ENCODE results near the gene LIMS2. TPM values are rescaled to one million over a fixed set of nuclear protein-coding genes. Genes with fewer than 3 reads are reported as not detected.

Gene LIMS2
- total RNA-seq, 1 experiment from 2014 or later = 8.9 TPM

DNA sequence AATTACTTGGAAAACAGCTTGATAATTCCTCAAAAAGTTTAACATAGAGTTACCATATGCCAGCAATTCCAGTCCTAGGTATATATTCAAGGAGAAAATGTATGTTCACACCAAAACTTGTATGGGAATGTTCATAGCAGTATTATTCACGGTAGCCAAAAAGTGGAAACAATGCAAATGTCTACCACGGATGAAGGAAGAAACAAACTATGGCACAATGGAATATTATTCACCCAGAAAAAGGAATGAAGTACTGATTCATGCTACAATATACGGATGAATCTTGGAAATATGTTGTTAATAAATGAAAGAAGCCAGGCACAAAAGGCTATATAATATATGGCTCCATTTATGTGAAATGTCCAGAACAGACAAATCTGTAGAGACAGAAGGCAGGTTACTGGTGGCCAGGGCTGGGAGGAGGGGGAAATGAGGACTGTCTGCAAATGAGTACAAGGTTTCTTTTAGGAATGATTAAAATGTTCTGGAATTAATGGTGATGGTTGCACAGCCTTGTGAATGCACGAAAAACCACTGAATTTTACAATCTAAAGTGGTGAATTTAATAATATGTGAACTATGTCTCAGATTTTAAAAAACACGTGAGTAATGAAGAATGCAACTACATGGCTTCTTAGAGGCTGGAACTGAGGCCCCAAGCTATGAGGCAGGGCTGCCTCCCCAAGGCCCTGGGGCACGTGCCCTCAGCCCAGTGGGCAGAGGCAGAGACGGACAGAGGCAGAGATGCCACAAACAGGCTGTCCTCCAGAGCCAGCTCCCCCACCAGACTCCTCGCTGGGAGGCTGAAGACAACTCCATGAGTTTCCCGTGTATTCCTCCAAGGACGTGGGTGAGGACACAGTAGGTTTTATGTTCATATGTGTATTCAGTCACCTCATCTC, 5.0 kb downstream of the LIMS2 start:
- Histone ChIP-seq H3K27ac (ENCODE audit: low read length) (no peak overlapping the region), H3K9me3 (ENCODE audit: control insufficient read depth, insufficient read depth, low read depth, low read length) (no peaks in the 10 kb centered on the region), H3K4me1 (ENCODE audit: control insufficient read depth, insufficient read depth, low read length) (peaks cover 7% of the 10 kb centered on the region), H3K4me3 (ENCODE audit: low read depth in 2 of 2, low read length in 2 of 2) (no peak overlapping the region), H3K27me3 (ENCODE audit: control insufficient read depth, insufficient read depth, low read length) (0 out of 2 replicates have a peak, but pooled peaks cover 2% of the 10 kb centered on the region), H3K36me3 (ENCODE audit: control insufficient read depth, insufficient read depth, low read length) (no peaks in the 10 kb centered on the region)
- intact Hi-C loops (cut with micrococcal nuclease; ENCODE audit: unreplicated experiment) (no loop called here), in situ Hi-C loops (cut with HindIII; ENCODE audit: low pct_unique_long_range_greater_than_20kb, low sequenced_read_pairs) (no loop called here)
- no TSS peak for BruUV-seq (replicated peaks)
- TF ChIP-seq POLR2AphosphoS5 (IDR thresholded peaks at IDR 0.05; ENCODE audit: low read depth, low read length) = no peak
- no peak for TF ChIP-seq TCF7L2 (IDR thresholded peaks at IDR 0.05; ENCODE audit: low read depth, low read length)
- no peak for TF ChIP-seq REST (IDR thresholded peaks at IDR 0.05; ENCODE audit: insufficient read depth in 1 of 2, low read depth in 2 of 2, low read length in 1 of 2)
- no peak for TF ChIP-seq SIN3A (IDR thresholded peaks at IDR 0.05; ENCODE audit: borderline replicate concordance, insufficient read depth, low read depth, low read length)
- no peak for TF ChIP-seq CTCF (IDR thresholded peaks at IDR 0.05)
- POLR2A ChIA-PET = no interaction called here
- no peak for DNase-seq (ENCODE audit: low read depth, low spot score)
- CTCF ChIA-PET = no interaction called here
- no peak for ATAC-seq

DNA sequence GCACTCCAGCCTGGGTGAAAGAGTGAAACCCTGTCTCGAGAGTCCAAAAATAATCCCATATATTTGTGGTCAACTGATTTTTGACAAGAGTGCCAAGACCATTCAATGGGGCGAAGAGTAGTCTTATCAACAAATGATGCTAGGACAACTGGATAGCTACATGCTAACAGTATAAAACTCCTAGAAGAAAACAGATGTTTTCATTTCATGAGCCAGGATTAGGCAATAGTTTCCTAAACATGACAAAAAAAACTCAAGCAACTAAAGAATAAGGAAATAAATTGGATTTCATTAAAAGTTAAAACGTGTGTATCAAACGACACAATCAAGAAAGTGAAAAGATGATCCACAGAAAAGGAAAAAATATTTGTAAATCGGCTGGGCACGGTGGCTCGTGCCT, 6.3 kb downstream of the LIMS2 start:
- intact Hi-C loops (cut with micrococcal nuclease; ENCODE audit: unreplicated experiment) = no loop called here
- no peaks in the 10 kb centered on the region for H3K36me3 ChIP-seq (ENCODE audit: control insufficient read depth, insufficient read depth, low read length)
- ATAC-seq (no peak), DNase-seq (ENCODE audit: low read depth, low spot score) (no peak)
- H3K4me1 ChIP-seq (ENCODE audit: control insufficient read depth, insufficient read depth, low read length) = peaks cover 4% of the 10 kb centered on the region
- POLR2A ChIA-PET = no interaction called here
- 0 out of 2 replicates have a peak, but pooled peaks cover 2% of the 10 kb centered on the region for H3K27me3 ChIP-seq (ENCODE audit: control insufficient read depth, insufficient read depth, low read length)
- no TSS peak for BruUV-seq (replicated peaks)
- no peak overlapping the region for H3K27ac ChIP-seq (ENCODE audit: low read length)
- H3K4me3 ChIP-seq (ENCODE audit: low read depth in 2 of 2, low read length in 2 of 2) = no peak overlapping the region
- in situ Hi-C loops (cut with HindIII; ENCODE audit: low pct_unique_long_range_greater_than_20kb, low sequenced_read_pairs) = no loop called here
- H3K9me3 ChIP-seq (ENCODE audit: control insufficient read depth, insufficient read depth, low read depth, low read length) = no peaks in the 10 kb centered on the region
- TF ChIP-seq REST (IDR thresholded peaks at IDR 0.05; ENCODE audit: insufficient read depth in 1 of 2, low read depth in 2 of 2, low read length in 1 of 2) (no peak), TCF7L2 (IDR thresholded peaks at IDR 0.05; ENCODE audit: low read depth, low read length) (no peak), CTCF (IDR thresholded peaks at IDR 0.05) (no peak), SIN3A (IDR thresholded peaks at IDR 0.05; ENCODE audit: borderline replicate concordance, insufficient read depth, low read depth, low read length) (no peak), POLR2AphosphoS5 (IDR thresholded peaks at IDR 0.05; ENCODE audit: low read depth, low read length) (no peak)
- CTCF ChIA-PET = no interaction called here

All from Panc1 (cell line).